Nephron progenitor cell (in vitro differentiated cells): ENCODE data around the gene CCDC192.

Experiments used
- DNase-seq: peaks from one replicate; pipeline ENCODE4 v3.0.0; 2021
- H3K27ac Mint-ChIP-seq: 2 replicates; pipeline ENCODE4 v1.8.0; 2021; ENCODE audit warnings: mild to moderate bottlenecking, moderate library complexity, mixed read lengths
- H3K27me3 Mint-ChIP-seq: 2 replicates; pipeline ENCODE4 v1.8.0; 2021; ENCODE audit warnings: mild to moderate bottlenecking, low read depth, mixed read lengths; ENCODE audit not compliant: poor library complexity
- H3K36me3 Mint-ChIP-seq: 2 replicates; pipeline ENCODE4 v1.8.0; 2021; ENCODE audit warnings: low read depth, mixed read lengths
- H3K4me1 Mint-ChIP-seq: 2 replicates; pipeline ENCODE4 v1.8.0; 2021; ENCODE audit warnings: mixed read lengths
- H3K4me3 Mint-ChIP-seq: 2 replicates; pipeline ENCODE4 v1.8.0; 2021; ENCODE audit warnings: mild to moderate bottlenecking, moderate library complexity, mixed read lengths
- H3K9me3 Mint-ChIP-seq: 2 replicates; pipeline ENCODE4 v1.8.0; 2021; ENCODE audit warnings: mild to moderate bottlenecking, moderate library complexity, mixed read lengths
- TF ChIP-seq, protein P1 (sequence below): fragments of 200-600 bp; sonication (generic); IDR thresholded peaks from 2 replicates; pipeline ENCODE4 v1.5.0; 2021; ENCODE audit warnings: antibody characterized with exemption

Gene CCDC192

DNA sequence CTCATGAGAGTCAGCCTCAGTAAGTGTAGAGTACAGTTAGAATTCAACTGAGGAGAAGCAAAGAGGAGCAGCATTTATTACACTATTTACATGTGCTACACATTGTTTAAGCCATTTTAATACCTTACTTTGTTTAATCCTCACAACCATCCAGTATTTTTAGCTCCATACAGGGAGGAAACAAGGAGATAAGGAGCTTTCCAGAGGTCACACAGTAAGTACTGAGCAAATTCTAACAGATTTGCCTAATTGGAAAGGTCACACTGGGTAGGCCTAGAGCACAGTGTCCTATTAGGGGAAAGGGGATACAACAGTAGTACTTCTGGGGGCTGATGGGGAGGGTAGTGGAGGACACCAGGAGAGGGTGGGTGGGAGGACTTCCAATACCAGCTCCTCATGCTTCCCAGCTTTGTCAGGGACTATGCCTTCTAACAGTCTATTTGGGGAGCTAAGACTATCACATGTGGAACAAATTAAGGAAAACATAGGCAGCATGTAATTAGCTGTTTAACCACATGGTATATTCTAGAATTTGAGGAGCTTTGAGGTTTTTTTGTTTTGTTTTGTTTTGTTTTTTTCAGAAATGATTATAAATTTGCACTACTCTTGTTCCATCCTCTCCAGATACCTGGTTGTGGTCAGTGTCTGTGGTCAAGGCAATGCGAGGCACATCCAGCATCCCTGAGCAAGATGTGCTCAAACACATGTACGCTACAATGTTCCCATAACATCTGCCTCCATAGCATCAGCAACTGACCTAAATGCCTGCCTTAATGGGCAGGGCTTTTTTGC lies 284.4 kb downstream of the CCDC192 start:
- Mint-ChIP-seq H3K4me1 (peaks cover 7% of the 10 kb centered on the region), H3K27ac (no peak overlapping the region), H3K4me3 (no peak overlapping the region), H3K27me3 (no peaks in the 10 kb centered on the region), H3K9me3 (peaks cover 10% of the 10 kb centered on the region), H3K36me3 (peaks cover 18% of the 10 kb centered on the region)
- TF ChIP-seq, protein P1, sequence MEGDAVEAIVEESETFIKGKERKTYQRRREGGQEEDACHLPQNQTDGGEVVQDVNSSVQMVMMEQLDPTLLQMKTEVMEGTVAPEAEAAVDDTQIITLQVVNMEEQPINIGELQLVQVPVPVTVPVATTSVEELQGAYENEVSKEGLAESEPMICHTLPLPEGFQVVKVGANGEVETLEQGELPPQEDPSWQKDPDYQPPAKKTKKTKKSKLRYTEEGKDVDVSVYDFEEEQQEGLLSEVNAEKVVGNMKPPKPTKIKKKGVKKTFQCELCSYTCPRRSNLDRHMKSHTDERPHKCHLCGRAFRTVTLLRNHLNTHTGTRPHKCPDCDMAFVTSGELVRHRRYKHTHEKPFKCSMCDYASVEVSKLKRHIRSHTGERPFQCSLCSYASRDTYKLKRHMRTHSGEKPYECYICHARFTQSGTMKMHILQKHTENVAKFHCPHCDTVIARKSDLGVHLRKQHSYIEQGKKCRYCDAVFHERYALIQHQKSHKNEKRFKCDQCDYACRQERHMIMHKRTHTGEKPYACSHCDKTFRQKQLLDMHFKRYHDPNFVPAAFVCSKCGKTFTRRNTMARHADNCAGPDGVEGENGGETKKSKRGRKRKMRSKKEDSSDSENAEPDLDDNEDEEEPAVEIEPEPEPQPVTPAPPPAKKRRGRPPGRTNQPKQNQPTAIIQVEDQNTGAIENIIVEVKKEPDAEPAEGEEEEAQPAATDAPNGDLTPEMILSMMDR: no peak
- DNase-seq: no peak

DNA sequence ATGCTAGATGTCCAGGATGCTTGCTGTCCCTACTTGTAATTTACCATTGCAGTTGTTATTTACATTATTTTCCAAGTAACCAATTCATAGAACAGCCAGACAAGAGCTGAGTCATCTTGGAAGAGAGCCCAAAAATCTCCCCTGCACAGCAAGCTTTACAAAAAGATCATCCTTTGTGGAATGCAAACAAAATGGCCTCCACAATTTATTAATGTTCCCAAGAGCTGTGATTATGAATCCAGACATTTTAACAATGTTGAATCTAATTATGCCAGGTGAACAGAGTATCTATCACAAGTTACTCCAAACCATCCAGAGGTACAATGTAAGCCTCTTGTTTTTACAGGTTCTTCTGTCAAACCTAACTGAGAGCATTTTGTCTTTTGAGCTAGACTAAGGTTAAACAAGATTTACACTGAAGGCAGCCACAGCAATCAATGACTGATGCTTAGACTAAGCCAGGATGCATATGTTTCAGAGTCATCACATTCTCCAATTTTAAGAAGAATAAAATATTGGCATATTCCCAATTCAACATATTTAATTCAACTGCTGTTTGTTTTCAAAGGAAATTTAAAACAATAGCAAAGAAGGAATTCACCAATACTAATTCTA lies 285.1 kb downstream of the CCDC192 start:
- Mint-ChIP-seq H3K4me3 (no peak overlapping the region), H3K27ac (no peak overlapping the region), H3K4me1 (no peaks in the 10 kb centered on the region), H3K27me3 (no peaks in the 10 kb centered on the region), H3K9me3 (peaks cover 10% of the 10 kb centered on the region), H3K36me3 (peaks cover 13% of the 10 kb centered on the region)
- TF ChIP-seq, protein P1: no peak
- DNase-seq: no peak
